Inflammatory macrophage (primary cell): ENCODE data around the gene USP17L22.
"Not testable (repeated sequence)": the region's sequence is repeated elsewhere in the genome, so short reads cannot be mapped to it uniquely, and the experiment has no call there.

Experiments used
- DNase-seq, 2 donors: peaks; one replicate each; pipeline ENCODE4 v3.0.0-alpha.2; 2020 to 2022
- total RNA-seq, 18 experiments: gene quantifications; one replicate each; lab custom pipeline; 2026; ENCODE audit warnings: mixed read lengths in 6 of 18, inconsistent platforms in 2 of 18; lab: John Stamatoyannopoulos, UW

Gene USP17L22
- 0 reads per million in 18 experiments for total RNA-seq

- not testable (repeated sequence) for DNase-seq
Measured at GRCh38 chr4:9267319-9267718, at the start of gene USP17L22. Gene USP17L22, plus strand, starts transcription at chr4:9267619. Its CDS starts 0 bp downstream, at chr4:9267619.

- DNase-seq = not testable (repeated sequence)
Measured at GRCh38 chr4:9219852-9220251, 47.6 kb upstream of the USP17L22 start, which contains the start of gene USP17L12. Gene USP17L12, plus strand, starts transcription at chr4:9220152. Its CDS starts 0 bp downstream, at chr4:9220152.

GRCh38 chr4:9224596-9224995 lies 42.8 kb upstream of the USP17L22 start, which contains the start of gene USP17L13:
Gene USP17L13, plus strand, starts transcription at chr4:9224896. Its CDS starts 0 bp downstream, at chr4:9224896.
- DNase-seq = not testable (repeated sequence)

DNA sequence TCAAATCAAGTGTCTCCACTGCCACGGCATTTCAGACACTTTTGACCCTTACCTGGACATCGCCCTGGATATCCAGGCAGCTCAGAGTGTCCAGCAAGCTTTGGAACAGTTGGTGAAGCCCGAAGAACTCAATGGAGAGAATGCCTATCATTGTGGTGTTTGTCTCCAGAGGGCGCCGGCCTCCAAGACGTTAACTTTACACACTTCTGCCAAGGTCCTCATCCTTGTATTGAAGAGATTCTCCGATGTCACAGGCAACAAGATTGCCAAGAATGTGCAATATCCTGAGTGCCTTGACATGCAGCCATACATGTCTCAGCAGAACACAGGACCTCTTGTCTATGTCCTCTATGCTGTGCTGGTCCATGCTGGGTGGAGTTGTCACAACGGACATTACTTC lies 37.2 kb upstream of the USP17L22 start:
- not testable (repeated sequence) for DNase-seq

DNA sequence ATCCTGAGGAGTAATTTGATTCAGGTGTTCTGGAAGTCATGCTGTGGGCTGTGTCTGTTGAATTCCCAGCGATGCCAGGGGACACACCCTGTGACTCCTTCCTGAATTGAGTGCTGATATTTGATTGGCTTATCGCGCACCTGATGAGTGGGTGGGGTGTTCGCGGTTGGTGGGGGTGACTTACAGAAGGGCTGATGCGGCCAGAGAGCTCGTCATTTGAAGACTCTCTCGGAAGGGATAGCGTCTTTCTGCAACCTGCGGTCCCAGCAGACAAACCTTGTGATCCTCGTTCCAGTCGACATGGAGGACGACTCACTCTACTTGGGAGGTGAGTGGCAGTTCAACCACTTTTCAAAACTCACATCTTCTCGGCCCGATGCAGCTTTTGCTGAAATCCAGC lies 33.3 kb upstream of the USP17L22 start, which contains the start of gene USP17L15:
USP17L15 (plus strand) TSS at position 301 of the 400 bp plus-strand sequence; CDS start at position 301, 0 bp downstream.
- DNase-seq = not testable (repeated sequence)

DNA sequence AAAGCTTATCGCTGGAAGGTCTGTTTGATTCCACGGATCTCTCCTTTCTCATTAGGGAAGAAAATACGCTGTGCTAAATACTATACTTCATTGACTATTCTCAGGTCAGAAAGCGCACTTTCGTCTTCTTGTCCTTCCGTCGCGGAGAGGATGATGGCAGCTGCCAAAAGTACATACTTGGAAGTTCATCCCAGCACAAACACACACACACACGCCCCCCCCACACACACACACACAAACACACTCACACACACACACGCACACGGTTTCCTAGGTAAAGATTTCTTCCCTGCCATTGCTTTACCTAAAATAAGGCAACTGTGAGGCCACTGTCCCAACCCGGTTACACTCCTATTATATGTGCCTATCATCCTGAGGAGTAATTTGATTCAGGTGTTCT lies 29.0 kb upstream of the USP17L22 start:
- not testable (repeated sequence) for DNase-seq

- not testable (repeated sequence) for DNase-seq
Measured at GRCh38 chr4:9243579-9243978, 23.8 kb upstream of the USP17L22 start, which contains the start of gene USP17L17. Gene USP17L17, plus strand, starts transcription at chr4:9243879. Its CDS starts 0 bp downstream, at chr4:9243879.

GRCh38 chr4:9247953-9248680 lies 19.3 kb upstream of the USP17L22 start, which contains the start of gene USP17L18:
Gene USP17L18, plus strand, starts transcription at chr4:9248630. Its CDS starts 0 bp downstream, at chr4:9248630.
- DNase-seq = not testable (repeated sequence)

- not testable (repeated sequence) for DNase-seq
Measured at GRCh38 chr4:9253078-9253477, 14.3 kb upstream of the USP17L22 start, which contains the start of gene USP17L19. Gene USP17L19, plus strand, starts transcription at chr4:9253378. Its CDS starts 0 bp downstream, at chr4:9253378.

GRCh38 chr4:9257824-9258223 lies 9.6 kb upstream of the USP17L22 start, which contains the start of gene USP17L20:
Gene USP17L20, plus strand, starts transcription at chr4:9258124. Its CDS starts 0 bp downstream, at chr4:9258124.
- DNase-seq = not testable (repeated sequence)

DNA sequence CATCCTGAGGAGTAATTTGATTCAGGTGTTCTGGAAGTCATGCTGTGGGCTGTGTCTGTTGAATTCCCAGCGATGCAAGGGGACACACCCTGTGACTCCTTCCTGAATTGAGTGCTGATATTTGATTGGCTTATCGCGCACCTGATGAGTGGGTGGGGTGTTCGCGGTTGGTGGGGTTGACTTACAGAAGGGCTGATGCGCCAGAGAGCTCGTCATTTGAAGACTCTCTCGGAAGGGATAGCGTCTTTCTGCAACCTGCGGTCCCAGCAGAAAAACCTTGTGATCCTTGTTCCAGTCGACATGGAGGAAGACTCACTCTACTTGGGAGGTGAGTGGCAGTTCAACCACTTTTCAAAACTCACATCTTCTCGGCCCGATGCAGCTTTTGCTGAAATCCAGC lies 4.8 kb upstream of the USP17L22 start, which contains the start of gene USP17L21:
USP17L21 (plus strand) TSS at position 301 of the 400 bp plus-strand sequence; CDS start at position 301, 0 bp downstream.
- DNase-seq = not testable (repeated sequence)

- not testable (repeated sequence) for DNase-seq
Measured at GRCh38 chr4:9271719-9272118, 4.3 kb downstream of the USP17L22 start.
